ENCODE results near the gene CHST7. TPM values are rescaled to one million over a fixed set of nuclear protein-coding genes. Genes with fewer than 3 reads are reported as not detected.

The CHST7 gene
- total and polyA plus RNA-seq, 2 of the 4 experiments (the other 2 are of a cell fraction), result 2.9 to 4.8 TPM

DNA sequence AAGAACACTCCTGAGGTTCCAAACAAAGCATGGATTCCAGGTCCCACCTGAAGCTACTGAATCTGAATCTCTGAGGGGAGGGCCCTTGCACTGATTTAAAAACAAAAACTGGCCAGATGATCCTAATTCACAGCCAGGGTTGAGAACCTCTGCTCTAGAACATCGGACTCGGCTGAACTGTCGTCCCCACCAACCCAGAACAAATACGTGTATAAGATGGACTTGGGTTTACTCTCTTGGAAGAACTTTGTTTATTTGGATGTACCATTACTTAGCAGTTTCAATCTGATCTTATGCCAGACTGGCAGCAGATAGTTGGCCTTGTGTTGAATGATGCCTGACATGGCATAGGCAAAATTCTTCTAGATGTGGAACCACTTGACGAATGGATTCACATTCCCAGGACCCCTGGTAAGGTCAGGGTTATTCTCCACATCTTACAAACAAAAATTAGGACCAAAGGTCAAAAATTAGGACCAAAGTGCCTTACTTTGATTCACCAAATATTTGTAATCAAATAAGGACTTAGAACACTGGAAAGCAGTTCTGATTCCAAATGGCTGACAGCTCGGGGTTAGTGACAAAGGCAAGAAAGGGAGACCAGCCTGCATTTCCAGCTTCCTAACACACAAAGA, 29.0 kb downstream of the CHST7 start:
- peaks cover 2% of the 10 kb centered on the region; the same call in 1 of the 2 replicates for H3K4me1 ChIP-seq (ENCODE audit: control insufficient read depth, insufficient read depth, low read length)
- H4K20me1 ChIP-seq (ENCODE audit: insufficient read depth, low read length), result no peaks in the 10 kb centered on the region
- no peak overlapping the region for H4K8ac ChIP-seq (ENCODE audit: low read depth in 2 of 2, low read length in 2 of 2)
- H2BK15ac ChIP-seq (ENCODE audit: low read depth, low read length), result no peak overlapping the region
- intact Hi-C loops (cut with micrococcal nuclease) (no loop called here), in situ Hi-C loops (cut with MboI; ENCODE audit: low sequenced_read_pairs) (no loop called here), dilution Hi-C loops (cut with HindIII; ENCODE audit: low sequenced_read_pairs, unreplicated experiment) (no loop called here)
- no peak overlapping the region for H2AFZ ChIP-seq (replicated peaks; ENCODE audit: low read length, poor library complexity)
- no peak overlapping the region for H2AK9ac ChIP-seq (replicated peaks; ENCODE audit: low read depth, low read length, poor library complexity)
- no peak overlapping the region for H4K91ac ChIP-seq (ENCODE audit: insufficient read depth, low read depth, low read length)
- no CpG with 5 or more reads among the region's 6 CpGs for WGBS, 2 experiments (ENCODE audit: extremely low coverage in 2 of 2, insufficient read length in 1 of 2)
- no peak overlapping the region for H3K18ac ChIP-seq (ENCODE audit: low read depth, low read length)
- no peak overlapping the region for H2BK20ac ChIP-seq (ENCODE audit: low read depth, low read length)
- H3K14ac ChIP-seq (replicated peaks; ENCODE audit: low read depth, low read length), result no peak overlapping the region
- H3K36me3 ChIP-seq (ENCODE audit: control insufficient read depth, insufficient read depth, low read length), result no peaks in the 10 kb centered on the region; the same call in 1 of the 2 replicates
- no peak for DNase-seq
- no peak overlapping the region for H3K4ac ChIP-seq (ENCODE audit: low read depth, low read length)
- H3K9me3 ChIP-seq (ENCODE audit: control insufficient read depth, insufficient read depth, low read length), result no peaks in the 10 kb centered on the region
- no peak overlapping the region for H2AK5ac ChIP-seq (ENCODE audit: low read depth, low read length)
- H3K23ac ChIP-seq (ENCODE audit: low read depth, low read length), result no peak overlapping the region
- no peak overlapping the region for H3K56ac ChIP-seq (ENCODE audit: extremely low read depth, insufficient read depth, low read length)
- ATAC-seq (ENCODE audit: low read depth), result no peak
- no peak overlapping the region for H3K27ac ChIP-seq (ENCODE audit: insufficient read depth, low read length)
- H3K4me2 ChIP-seq (ENCODE audit: low read depth, low read length), result no peak overlapping the region
- no peaks in the 10 kb centered on the region for H3K79me1 ChIP-seq (ENCODE audit: low read depth in 1 of 2, low read length in 2 of 2)
- TF ChIP-seq SMC3 (IDR thresholded peaks at IDR 0.05; ENCODE audit: low read depth, low read length) (no peak), RCOR1 (IDR thresholded peaks at IDR 0.05; ENCODE audit: insufficient replicate concordance, low read length) (no peak), RFX5 (IDR thresholded peaks at IDR 0.05; ENCODE audit: low read depth, low read length) (no peak), MXI1 (IDR thresholded peaks at IDR 0.05; ENCODE audit: borderline replicate concordance, low read depth, low read length) (no peak), ELK1 (IDR thresholded peaks at IDR 0.05; ENCODE audit: borderline replicate concordance, low read depth, low read length) (no peak), NFE2L2 (IDR thresholded peaks at IDR 0.05; ENCODE audit: low read depth, low read length) (no peak), POLR2A (IDR thresholded peaks at IDR 0.05; ENCODE audit: low read depth, low read length) (no peak), RAD21 (IDR thresholded peaks at IDR 0.05; ENCODE audit: low read length) (no peak), CHD1 (IDR thresholded peaks at IDR 0.05; ENCODE audit: low read depth, low read length) (no peak), FOS (IDR thresholded peaks at IDR 0.05; ENCODE audit: low read depth, low read length) (no peak)
- TF ChIP-seq, protein P1, sequence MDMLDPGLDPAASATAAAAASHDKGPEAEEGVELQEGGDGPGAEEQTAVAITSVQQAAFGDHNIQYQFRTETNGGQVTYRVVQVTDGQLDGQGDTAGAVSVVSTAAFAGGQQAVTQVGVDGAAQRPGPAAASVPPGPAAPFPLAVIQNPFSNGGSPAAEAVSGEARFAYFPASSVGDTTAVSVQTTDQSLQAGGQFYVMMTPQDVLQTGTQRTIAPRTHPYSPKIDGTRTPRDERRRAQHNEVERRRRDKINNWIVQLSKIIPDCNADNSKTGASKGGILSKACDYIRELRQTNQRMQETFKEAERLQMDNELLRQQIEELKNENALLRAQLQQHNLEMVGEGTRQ (IDR thresholded peaks at IDR 0.05; ENCODE audit: low read depth, low read length), result no peak
- no peak overlapping the region for H3K4me3 ChIP-seq (ENCODE audit: insufficient read depth, low read depth, low read length)
- CTCF ChIA-PET, result no interaction called here
- no TSS peak for BruUV-seq (replicated peaks)
- no peak overlapping the region for H4K5ac ChIP-seq (ENCODE audit: low read depth, low read length)
- H3K27me3 ChIP-seq (ENCODE audit: control insufficient read depth, insufficient read depth, low read length), result peaks cover 2% of the 10 kb centered on the region; the same call in 1 of the 2 replicates
- no peak overlapping the region for H2BK120ac ChIP-seq (ENCODE audit: low read depth, low read length)
- H2BK5ac ChIP-seq (ENCODE audit: low read depth, low read length, poor library complexity, severe bottlenecking), result no peak overlapping the region
- no peaks in the 10 kb centered on the region for H3K9me1 ChIP-seq (ENCODE audit: insufficient read depth, low read length)
- POLR2A ChIA-PET (ENCODE audit: unreplicated experiment), result interaction anchor here (0.6 kb wide), 1 partner anchor 875 kb away, joined by 6 read pairs; no protein-coding TSS in a partner anchor
- H3K9ac ChIP-seq (ENCODE audit: low read depth, low read length), result no peak overlapping the region
